SU-DHL-6 (cell line): Measurements from ENCODE around the gene RABL6.
"Not testable (repeated sequence)": the region's sequence is repeated elsewhere in the genome, so short reads cannot be mapped to it uniquely, and the experiment has no call there.

Experiments used
- CTCF ChIP-seq: fragments of 200-600 bp; sonication (generic); IDR thresholded peaks from one replicate; pipeline ENCODE4 v1.5.1; 2017; ENCODE audit warnings: antibody characterized with exemption, mild to moderate bottlenecking, low read length, moderate library complexity; ENCODE audit not compliant: insufficient read depth, poor library complexity, severe bottlenecking
- EZH2phosphoT487 ChIP-seq: fragments of 200-600 bp; sonication (generic), shearing (Covaris generic); conservative IDR thresholded peaks from 2 replicates; pipeline ENCODE4 v1.6.1; 2018; ENCODE audit warnings: mild to moderate bottlenecking, antibody characterized with exemption, low read length, moderate library complexity, mixed read lengths

DNA sequence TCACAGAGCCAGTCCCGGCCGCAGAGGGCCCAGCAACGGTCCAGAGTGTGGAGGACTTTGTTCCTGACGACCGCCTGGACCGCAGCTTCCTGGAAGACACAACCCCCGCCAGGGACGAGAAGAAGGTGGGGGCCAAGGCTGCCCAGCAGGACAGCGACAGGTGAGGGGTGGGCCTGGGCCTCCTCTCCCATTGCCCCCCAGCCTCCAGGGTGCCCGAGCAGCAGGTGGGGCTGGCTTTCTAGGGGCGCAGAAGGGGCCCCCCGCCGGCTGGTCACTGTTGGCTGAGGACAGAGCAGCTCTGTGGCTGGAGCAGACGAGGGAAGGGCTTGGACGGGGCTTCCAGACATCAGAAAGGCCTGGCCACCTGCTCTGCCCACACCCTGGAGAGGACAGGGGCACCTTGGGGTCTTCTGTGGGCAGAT, 30.1 kb downstream of the RABL6 start:
- not testable (repeated sequence) for TF ChIP-seq CTCF, EZH2phosphoT487
